ENCODE measurements around the gene ASPRV1. TPM values are rescaled to one million over a fixed set of nuclear protein-coding genes. Genes with fewer than 3 reads are reported as not detected.
A peak's percentile ranks its signal among the peaks of the same experiment; 100 is the strongest.

The ASPRV1 gene
- total RNA-seq, 1 donor from 2014 or later, result 0.84 TPM

DNA sequence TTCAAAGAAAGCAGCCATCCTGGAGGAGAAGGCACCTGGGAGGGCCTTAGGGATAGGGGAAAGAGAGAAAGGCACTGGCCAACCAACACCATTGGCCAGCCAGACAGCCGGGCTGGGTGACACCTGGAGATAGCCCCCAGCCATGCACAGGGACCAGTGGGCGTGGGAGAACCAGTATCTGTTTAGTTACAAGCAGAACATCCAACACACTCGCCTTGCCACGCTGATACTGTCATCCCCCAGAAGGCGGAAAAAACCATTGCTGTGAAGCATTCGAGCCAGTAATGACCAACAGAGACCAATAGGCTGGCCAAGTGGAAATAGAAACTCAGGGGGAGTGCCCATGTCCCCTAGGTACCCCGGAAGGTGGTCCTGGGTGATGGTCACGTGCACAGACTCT lies 15.5 kb downstream of the ASPRV1 start:
- ATAC-seq (no peak), DNase-seq (no peak)
- intact Hi-C loops (cut with micrococcal nuclease), result no loop called here

DNA sequence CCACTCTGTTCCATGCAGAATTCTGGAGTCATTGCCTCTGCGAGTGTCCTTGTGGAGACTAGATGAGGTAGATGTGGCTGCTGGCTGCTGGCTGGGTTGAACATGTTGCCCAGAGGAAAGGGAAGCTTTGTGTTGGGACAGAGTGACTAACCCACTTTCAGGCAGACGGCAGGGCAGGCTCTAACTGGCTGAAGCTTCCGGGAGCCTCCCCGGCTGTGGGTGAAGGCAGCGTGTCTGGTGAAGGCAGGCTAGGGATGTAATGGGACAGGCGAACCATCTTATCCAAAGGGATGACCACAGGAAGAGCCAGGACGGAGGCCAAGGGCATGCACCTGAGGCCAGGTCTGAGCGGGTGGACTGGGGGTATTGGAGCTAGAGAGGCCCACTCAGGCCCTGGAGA lies 16.0 kb downstream of the ASPRV1 start:
- ATAC-seq (peak; percentile 41), DNase-seq (no peak)
- intact Hi-C loops (cut with micrococcal nuclease), result no loop called here

DNA sequence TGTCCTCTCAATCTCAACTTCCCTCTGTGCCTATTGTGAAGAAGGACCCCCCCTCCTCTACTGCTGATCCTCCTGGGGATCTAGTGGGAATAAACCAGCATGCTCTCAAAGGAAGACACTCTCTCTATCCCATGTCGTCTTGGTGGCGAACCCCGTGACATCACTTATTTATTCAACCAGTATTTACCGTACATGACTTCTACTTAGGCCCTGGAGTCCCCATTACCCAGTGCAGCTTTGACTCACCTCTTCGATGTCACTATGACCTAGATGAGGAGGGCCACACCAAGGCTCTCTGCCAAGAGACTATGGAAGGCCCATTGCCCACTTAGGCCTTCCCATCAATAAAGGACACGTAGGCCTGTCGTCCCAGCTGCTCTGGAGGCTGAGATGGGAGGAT lies 16.7 kb downstream of the ASPRV1 start:
- intact Hi-C loops (cut with micrococcal nuclease), result no loop called here

DNA sequence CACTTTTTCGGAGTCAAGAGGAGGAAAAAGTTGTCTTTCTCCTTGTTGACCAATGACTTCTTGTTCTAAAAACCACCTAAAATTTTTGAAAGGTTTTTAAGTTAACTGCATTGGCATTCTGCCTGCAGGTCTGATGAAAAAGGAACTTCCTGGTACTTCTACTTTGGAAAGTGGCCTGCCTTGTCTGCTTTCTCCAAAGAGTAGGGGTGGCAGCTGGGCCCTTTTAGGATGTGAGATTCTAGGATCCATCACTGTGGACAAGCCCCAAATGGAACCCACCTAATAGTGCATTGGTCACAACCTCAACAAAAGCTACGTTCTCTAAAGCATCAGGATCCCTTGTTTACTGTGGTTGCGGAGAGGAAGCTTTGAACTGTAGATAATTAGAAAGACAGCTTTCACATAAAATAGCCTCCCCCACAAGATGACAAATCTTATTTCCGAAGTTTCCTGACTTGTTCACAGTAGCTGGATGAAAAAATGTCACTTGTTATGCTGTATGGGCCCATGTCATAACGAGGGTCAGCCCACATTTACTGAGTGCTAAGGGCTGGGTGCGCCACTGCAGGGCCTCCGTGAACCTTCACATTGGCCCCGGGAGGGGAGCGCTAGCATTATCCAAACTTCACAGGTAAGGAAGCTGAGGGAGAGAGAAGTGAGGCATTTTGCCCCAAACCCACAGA lies 17.4 kb downstream of the ASPRV1 start:
- DNase-seq, result no peak
- no peak for ATAC-seq
- intact Hi-C loops (cut with micrococcal nuclease), result no loop called here

More for the DNA sequence above, 16.7 kb downstream of the ASPRV1 start:
- DNase-seq (no peak), ATAC-seq (no peak)

DNA sequence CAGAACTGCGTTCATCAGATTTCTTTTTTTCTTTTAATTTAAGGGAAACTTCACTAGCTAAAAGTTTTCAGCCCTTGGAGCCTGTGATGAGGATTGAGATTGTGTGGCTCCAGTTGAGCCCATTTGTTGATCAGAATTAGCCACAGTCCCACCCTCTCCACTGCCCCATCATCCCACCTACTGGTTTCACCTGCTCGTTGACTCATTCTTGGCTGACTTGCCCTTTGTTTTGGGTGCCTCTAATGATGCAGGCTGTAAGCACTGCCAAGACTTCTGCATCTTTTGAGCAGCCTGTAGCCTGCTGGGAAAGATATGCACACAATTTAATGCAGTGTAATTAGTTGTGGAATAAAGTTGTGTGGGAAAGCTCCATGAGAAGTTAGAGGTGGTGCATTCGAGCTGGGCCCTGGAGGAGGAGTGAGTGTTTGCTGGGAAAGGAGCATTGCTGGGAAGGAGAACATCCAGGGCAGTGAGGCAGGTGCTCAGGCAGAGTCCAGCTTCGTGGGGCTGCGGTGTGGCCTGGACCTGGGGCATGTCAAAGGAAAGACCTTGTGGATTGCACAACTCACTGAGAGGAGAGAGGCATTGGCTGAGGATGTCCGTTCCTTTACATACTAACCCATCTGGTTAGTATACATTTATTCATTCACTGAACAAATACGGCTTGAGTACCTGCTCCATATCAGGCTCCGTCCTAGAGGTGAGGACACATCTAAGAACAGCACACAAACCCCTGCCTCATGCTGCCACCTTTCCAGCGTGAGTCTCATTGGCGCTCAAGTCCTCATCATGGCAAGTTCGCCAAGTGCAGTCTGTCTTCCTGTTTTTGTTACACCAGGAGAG lies 18.2 kb downstream of the ASPRV1 start:
- ATAC-seq (no peak), DNase-seq (no peak)
- intact Hi-C loops (cut with micrococcal nuclease), result no loop called here

DNA sequence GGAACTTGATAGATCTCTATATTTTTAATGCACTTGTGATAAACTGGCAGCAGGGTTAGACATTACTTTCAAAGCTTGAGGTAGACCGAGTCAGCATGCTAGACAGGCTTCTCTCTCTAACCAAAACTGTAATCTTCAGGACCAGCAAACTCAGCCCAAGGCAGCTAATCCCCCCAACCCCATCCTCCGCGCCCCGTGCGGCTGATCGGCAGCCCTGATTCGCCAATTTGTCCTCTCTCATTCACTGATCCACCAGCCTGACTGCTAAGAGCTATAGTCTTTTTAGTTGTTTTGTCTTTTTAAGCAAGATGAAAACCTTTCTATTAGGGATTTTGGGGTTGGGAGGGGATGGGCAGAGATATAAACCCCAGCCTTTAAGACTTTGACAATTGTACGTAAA lies 20.7 kb downstream of the ASPRV1 start:
- intact Hi-C loops (cut with micrococcal nuclease), result no loop called here
- no peak for DNase-seq
- no peak for ATAC-seq

DNA sequence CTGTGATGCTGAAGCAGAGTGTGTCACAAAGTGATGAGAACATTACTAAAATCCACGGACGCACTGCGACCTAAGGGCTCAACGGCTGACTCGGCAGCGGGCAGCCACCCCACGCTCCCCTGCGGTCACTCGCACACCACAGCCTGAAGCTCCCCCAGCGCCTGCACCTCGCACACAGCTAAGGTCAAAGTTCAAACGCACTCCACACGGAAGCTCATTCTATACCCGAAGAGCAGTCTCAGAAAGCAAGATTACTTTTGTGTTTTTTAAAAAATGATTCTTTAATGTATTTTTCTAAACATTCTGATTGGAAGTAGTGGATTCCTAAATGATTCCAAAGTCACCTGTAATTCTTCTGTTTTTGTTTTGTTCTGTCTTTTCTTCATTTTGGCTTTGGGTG lies 21.7 kb downstream of the ASPRV1 start:
- no peak for ATAC-seq
- no peak for DNase-seq
- intact Hi-C loops (cut with micrococcal nuclease), result no loop called here

DNA sequence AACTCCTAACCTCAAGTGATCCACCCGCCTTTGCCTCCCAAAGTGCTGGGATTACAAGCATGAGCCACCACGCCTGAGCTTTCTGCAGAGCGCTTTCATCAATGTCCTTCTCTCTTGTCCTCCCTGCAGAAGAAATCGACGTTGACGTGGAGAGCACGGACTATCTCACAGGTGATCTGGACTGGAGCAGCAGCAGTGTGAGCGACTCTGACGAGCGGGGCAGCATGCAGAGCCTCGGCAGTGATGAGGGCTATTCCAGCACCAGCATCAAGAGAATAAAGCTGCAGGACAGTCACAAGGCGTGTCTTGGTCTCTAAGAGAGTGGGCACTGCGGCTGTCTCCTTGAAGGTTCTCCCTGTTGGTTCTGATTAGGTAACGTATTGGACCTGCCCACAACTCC lies 23.5 kb downstream of the ASPRV1 start:
- intact Hi-C loops (cut with micrococcal nuclease), result no loop called here
- ATAC-seq (no peak), DNase-seq (no peak)

DNA sequence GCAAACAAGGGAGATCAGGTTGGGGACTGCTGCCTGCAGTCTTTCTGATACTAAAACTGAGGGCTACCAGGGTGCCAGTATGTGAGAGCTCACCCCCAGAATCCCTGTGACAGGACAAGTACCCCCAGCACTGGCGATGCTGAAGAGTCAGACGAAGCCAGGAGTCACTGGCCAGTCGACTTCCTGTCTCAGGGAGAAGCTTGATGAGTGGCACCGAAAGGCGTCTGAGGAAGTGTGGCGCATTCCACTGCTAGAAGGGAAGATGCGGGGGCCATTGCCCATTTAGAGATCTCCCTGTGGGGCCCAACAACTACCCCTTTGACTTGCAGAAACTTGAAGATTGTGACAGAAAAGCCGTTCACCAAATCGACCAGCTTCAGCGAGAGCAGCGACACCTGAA lies 24.5 kb downstream of the ASPRV1 start:
- ATAC-seq, result no peak
- intact Hi-C loops (cut with micrococcal nuclease), result no loop called here
- DNase-seq, result no peak

DNA sequence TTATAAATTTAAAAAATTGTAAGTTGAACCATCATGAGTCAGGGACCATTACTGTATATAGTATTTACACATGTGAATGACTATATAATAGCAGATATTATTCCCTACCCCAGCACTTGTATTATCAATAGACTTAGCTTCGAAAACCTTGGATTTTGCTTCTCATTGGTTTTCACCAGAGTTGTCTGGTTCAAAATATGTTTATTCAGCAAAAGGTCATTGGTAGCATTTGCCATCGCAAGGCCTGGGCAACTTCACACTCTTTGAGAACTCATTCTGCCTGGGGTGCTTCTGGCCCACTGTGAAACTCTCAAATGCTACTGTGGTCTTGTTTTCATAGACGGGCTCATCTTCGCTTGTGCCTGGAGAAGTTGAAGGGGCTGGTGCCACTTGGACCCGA lies 26.4 kb downstream of the ASPRV1 start:
- intact Hi-C loops (cut with micrococcal nuclease), result no loop called here
- ATAC-seq (no peak), DNase-seq (no peak)

DNA sequence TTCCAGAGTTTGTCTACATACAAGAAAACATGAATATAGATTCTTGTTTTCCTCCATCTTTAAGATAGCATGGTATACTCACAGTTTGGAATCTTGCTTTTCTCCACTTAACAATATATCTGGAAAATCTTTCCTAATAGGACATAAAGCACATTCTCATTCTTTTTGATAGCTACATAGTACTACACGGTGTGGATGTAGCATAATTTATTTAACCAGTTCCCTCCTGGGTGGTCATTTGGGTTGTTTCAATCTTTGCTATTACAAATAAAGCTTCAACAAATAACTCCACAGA lies 26.9 kb downstream of the ASPRV1 start:
- ATAC-seq, result no peak
- no peak for DNase-seq
- intact Hi-C loops (cut with micrococcal nuclease), result no loop called here

DNA sequence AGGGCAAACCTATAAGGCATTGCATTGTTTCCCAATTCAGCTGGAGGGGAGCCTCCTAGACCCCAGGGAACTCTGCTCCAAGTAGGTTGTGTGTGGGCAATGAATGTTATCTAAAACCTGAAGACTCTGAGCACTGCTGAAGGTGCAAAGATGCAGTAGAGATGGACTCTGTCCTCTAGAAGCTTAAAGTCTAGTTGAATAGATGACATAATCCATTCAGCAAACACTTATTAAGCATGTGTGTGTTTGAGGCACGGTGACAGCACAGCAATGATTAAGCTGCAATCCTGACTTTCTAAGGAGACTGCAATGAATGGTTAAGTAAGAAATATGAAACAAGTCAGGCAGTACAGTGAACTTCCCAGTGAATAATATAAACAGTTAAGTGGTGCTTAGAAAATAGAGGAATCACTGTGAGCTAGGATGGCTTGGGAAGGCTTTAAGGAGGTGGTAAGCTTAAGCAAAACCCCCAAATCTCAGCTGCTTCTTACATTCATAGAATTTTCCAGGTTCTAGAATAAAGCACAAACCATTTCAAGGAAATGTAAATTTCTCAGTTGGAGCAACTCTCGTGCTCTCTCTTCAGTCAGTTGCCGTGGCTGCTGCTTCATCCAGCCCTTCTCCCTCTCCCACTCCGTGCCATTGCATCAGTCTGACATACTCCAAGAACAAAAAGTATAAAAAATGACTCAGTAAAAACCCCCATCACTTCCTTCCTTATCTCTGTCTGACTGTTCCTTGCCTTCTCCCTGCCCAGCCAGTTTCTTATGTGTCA lies 27.4 kb downstream of the ASPRV1 start:
- DNase-seq, result no peak
- ATAC-seq, result peak; percentile 75
- intact Hi-C loops (cut with micrococcal nuclease), result no loop called here

DNA sequence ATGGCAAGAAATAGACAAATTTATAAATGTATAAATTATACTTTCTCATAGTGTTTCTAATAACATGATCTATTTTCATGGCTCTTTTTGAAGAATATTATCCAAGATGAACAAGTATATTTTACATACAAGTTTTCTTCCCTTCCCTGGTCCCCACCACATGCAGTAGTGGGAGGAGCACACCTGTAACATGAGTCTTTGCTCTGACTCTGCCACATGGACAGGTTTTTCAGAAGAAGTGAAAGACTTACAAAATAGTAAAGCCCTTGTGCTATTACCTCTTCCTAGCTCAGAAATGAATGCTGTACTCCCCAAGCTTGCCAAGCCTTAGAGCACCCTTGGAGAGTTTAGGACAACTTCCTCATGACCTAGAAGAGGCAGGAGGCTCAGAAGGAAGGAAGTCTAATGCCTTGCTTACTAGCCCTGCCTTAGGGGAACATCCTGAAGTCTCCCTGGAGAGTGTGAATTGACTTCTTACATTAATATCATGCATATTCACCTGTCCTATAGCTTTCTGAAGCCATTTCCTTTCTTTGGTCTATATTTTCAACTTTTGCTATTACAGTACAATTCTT lies 28.1 kb downstream of the ASPRV1 start:
- ATAC-seq, result peak; percentile 55
- intact Hi-C loops (cut with micrococcal nuclease), result no loop called here
- no peak for DNase-seq

DNA sequence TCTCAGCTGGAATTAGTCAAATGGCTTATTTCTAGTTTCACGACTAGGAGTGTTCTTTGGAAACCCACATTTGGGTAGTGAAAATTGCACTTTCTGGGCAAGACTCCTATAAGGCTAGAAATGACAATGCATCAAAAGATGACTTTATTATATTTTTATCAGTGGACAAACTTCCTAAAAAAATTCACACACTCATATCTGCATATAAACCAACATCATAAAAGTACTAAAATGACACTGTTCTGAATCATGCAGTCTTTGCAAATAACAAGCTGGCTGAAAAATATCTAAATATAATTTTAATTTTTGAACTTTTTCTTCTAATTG lies 28.9 kb downstream of the ASPRV1 start:
- ATAC-seq (no peak), DNase-seq (no peak)
- intact Hi-C loops (cut with micrococcal nuclease), result no loop called here

DNA sequence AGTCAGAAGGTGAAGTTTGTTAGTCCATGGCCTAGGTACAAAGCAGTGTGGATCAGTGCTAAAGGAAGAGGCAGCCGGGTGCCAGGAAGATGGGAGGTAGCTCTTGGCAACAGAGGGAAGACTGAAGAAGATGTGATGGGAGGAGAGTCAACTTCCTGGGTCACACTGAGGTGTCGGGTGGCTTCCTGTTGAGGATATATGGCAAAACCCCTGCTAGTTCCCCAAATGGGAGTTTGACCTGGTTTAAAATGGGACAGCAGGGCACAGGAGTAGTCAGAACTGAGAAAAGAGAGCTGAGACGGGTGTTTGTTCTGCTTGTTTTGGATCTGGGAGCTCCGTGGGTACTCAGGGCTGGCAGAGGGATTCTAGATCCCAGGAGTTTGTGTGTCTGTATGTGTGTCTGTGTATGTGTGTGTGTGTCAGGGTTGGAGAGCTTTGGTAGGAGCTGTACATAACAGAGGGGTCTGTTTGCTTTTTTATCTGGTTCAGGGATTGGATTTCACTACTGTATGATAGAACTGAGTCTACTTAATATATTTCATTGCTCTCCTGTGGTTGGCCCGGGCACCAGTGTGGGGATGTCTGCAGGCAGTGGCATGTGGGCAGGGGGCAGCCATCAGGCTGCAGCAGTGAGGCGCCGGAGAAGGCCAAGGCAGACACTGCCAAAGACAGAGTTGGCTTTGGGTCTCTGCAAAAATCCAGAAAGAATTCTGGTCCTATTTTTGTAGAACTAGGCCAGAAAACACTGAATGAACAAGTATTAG lies 29.4 kb downstream of the ASPRV1 start:
- DNase-seq (no peak), ATAC-seq (no peak)
- intact Hi-C loops (cut with micrococcal nuclease), result no loop called here

DNA sequence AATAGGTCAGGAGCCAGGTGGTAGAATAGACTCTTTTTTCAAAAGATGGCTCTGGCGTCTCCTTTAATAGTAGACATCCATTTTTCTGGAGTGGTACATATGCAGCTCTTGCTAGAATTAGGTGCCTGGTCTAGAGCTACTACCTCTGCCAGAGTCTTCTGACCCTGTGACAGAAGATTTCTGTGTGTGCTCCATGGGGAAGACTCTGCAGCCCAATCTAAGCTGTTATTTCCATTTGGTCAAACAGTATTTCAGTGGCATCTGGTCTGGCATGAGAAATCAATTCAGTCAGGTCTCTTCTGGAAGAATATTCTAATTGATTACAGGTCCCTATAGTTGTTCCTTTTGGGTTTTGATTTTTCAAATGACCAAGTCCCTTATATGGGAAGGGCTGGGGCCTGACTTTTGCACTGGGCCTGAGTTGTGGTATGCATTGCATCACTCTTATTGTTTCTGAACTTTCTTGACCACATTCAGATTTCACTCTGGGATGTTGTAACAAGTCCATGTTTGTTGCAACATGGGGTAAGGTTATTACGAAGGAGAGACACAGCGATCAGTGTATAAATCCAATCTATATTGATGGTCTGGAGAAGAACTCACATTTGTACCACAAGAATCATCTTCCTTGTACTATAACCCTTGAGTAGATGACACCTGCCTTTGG lies 34.4 kb downstream of the ASPRV1 start:
- no peak for ATAC-seq
- intact Hi-C loops (cut with micrococcal nuclease), result no loop called here
- no peak for DNase-seq

DNA sequence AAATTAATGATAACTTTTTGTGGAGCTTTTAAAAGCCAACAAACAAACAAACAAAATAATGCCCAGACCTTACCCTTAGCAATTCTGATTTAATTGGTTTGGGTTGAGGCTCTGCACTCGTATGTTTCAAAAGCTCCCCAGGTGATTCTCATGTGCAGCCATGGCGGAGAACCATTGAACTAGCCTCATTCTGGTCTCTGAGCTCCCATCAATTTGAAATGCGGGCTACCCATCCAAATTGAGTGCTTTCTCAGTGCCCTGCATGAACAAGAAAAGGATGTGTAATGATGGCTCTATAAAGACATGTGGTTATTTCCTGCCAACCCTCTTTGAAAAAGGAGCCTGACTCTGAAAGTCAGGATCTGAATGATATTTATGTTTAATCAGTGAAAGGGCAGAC lies 38.3 kb downstream of the ASPRV1 start:
- DNase-seq (no peak), ATAC-seq (no peak)
- intact Hi-C loops (cut with micrococcal nuclease), result no loop called here

DNA sequence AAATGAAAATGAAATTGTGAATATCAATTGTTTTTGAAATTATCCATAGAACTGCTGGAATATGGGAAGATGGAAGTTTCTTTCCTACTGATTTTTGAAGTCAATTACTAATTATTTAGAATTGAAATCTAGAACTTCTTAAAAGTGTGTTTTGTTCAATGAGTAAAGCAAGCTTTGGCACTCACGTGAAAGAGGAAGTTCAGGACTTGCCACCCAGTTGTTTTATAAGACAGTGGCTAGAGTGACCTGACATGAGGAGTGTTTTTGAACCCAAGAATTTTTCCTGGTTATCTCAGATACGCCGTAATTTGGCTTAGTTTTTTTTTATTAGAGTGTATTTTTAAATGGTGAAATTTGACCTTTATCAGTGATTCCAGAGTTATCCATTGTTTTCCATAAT lies 43.0 kb downstream of the ASPRV1 start:
- DNase-seq (no peak), ATAC-seq (no peak)
- intact Hi-C loops (cut with micrococcal nuclease), result no loop called here

DNA sequence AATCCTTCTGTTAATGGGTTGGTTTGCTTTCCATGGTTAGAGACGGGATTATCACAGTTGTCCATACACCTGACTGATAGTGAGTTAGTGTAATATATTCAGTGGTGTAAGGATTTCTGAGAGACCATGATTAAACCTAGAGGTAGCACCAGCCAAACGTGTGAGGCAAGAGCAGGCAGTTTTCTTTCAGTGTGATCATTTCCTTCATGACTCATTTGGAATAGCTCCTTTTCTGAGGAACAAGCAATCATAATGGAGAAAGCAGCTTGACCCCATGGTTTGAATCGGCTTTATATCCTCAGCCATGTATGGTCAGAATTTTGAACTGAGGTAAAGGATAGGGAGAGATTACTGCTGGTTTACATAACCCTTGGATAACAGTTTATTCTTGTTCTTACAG lies 43.6 kb downstream of the ASPRV1 start:
- DNase-seq (no peak), ATAC-seq (no peak)
- intact Hi-C loops (cut with micrococcal nuclease), result no loop called here

All from left ventricle myocardium superior (tissue), 1 donor.